ENCODE data around the gene NECAB3. TPM values are rescaled to one million over a fixed set of nuclear protein-coding genes. Genes with fewer than 3 reads are reported as not detected.

The NECAB3 gene
- total and polyA plus RNA-seq, 2 of the 13 experiments (the other 11 are each of a cell fraction or from before 2014, with no cell fraction given), result 61.5 to 65.5 TPM

DNA sequence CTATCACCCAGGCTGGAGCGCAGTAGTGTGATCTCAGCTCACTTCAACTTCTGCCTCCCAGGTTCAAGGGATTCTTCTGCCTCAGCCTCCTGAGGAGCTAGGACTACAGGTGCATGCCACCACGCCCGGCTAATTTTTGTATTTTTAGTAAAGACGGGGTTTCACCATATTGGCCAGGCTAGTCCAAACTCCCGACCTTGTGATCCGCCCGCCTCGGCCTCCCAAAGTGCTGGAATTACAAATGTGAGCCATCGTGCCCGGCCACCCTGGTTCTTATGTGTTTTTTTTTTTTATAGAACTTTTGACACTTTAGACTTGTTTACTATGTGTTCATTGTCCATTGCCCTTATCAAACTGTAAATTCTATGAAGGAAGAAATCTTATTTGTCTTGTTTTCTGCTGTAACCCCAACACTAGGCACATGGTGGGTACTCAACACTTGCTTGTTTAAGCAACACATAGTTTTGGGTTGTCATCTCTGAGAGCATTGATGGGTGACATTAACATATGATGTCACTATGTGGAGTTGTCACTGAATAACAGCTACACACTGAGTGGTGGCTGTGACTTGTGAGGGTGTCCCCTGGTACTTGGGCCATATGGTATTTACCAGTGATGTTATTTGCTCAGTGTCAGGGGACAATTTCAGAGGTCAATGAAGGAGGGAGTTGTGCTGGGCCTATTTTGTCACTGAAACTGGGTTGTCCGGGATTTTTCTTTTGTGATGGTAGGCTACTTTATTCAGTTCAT lies 47.3 kb upstream of the NECAB3 start (continued):
- TF ChIP-seq, protein P1, sequence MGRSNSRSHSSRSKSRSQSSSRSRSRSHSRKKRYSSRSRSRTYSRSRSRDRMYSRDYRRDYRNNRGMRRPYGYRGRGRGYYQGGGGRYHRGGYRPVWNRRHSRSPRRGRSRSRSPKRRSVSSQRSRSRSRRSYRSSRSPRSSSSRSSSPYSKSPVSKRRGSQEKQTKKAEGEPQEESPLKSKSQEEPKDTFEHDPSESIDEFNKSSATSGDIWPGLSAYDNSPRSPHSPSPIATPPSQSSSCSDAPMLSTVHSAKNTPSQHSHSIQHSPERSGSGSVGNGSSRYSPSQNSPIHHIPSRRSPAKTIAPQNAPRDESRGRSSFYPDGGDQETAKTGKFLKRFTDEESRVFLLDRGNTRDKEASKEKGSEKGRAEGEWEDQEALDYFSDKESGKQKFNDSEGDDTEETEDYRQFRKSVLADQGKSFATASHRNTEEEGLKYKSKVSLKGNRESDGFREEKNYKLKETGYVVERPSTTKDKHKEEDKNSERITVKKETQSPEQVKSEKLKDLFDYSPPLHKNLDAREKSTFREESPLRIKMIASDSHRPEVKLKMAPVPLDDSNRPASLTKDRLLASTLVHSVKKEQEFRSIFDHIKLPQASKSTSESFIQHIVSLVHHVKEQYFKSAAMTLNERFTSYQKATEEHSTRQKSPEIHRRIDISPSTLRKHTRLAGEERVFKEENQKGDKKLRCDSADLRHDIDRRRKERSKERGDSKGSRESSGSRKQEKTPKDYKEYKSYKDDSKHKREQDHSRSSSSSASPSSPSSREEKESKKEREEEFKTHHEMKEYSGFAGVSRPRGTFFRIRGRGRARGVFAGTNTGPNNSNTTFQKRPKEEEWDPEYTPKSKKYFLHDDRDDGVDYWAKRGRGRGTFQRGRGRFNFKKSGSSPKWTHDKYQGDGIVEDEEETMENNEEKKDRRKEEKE (IDR thresholded peaks at IDR 0.05), result no peak
- TF ChIP-seq HNRNPK (IDR thresholded peaks at IDR 0.05; ENCODE audit: low read depth, low read length, poor library complexity, severe bottlenecking), result no peak
- TF ChIP-seq, protein P2, sequence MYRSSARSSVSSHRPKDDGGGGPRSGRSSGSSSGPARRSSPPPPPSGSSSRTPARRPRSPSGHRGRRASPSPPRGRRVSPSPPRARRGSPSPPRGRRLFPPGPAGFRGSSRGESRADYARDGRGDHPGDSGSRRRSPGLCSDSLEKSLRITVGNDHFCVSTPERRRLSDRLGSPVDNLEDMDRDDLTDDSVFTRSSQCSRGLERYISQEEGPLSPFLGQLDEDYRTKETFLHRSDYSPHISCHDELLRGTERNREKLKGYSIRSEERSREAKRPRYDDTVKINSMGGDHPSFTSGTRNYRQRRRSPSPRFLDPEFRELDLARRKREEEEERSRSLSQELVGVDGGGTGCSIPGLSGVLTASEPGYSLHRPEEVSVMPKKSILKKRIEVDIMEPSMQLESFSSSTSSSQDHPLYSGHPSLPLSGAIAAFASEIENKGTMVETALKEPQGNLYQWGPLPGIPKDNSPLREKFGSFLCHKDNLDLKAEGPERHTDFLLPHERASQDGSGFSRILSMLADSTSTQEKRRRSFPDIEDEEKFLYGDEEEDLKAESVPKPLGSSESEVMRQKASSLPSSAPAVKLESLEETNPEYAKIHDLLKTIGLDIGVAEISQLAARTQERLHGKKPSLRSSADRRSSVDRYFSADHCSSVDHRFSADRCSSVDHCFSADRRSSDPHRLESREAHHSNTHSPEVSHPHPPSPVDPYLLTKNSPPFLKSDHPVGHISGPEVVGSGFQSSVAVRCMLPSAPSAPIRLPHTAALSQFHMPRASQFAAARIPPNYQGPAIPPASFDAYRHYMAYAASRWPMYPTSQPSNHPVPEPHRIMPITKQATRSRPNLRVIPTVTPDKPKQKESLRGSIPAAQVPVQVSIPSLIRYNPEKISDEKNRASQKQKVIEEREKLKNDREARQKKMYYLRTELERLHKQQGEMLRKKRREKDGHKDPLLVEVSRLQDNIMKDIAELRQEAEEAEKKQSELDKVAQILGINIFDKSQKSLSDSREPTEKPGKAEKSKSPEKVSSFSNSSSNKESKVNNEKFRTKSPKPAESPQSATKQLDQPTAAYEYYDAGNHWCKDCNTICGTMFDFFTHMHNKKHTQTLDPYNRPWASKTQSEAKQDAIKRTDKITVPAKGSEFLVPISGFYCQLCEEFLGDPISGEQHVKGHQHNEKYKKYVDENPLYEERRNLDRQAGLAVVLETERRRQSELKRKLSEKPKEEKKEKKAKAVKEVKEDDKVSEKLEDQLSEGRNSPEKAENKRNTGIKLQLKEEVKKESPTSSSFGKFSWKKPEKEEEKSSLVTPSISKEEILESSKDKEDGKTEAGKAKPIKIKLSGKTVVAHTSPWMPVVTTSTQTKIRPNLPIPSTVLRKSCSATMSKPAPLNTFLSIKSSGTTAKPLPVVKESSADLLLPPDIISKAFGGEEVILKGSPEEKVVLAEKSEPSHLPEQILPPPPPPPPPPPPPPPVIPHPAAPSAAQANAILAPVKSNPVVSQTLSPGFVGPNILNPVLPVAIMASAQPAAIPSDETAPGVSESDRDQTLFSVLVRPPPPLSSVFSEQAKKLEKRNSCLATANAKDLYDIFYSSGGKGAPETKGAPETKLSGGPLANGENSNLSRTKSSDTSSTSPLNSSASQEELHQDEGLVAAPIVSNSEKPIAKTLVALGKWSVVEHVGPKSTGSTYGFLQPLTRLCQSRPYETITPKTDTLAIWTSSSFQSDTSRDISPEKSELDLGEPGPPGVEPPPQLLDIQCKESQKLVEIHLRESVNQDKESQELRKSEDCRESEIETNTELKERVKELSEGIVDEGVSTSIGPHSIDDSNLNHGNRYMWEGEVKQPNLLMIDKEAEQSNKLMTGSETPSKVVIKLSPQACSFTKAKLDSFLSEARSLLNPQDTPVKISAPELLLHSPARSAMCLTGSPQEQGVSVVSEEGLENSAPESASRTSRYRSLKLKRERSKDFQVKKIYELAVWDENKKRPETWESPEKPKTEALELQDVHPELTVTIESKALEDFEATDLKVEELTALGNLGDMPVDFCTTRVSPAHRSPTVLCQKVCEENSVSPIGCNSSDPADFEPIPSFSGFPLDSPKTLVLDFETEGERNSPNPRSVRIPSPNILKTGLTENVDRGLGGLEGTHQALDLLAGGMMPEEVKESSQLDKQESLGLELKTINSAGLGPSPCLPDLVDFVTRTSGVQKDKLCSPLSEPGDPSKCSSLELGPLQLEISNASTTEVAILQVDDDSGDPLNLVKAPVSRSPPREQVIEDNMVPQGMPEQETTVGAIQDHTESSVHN (CRISPR knock-in tag; IDR thresholded peaks at IDR 0.05), result no peak
- TF ChIP-seq FOSL2 (CRISPR knock-in tag; IDR thresholded peaks at IDR 0.05), result no peak
- no peak for TF ChIP-seq NFKBIZ (CRISPR knock-in tag; IDR thresholded peaks at IDR 0.05)
- TF ChIP-seq, protein P3, sequence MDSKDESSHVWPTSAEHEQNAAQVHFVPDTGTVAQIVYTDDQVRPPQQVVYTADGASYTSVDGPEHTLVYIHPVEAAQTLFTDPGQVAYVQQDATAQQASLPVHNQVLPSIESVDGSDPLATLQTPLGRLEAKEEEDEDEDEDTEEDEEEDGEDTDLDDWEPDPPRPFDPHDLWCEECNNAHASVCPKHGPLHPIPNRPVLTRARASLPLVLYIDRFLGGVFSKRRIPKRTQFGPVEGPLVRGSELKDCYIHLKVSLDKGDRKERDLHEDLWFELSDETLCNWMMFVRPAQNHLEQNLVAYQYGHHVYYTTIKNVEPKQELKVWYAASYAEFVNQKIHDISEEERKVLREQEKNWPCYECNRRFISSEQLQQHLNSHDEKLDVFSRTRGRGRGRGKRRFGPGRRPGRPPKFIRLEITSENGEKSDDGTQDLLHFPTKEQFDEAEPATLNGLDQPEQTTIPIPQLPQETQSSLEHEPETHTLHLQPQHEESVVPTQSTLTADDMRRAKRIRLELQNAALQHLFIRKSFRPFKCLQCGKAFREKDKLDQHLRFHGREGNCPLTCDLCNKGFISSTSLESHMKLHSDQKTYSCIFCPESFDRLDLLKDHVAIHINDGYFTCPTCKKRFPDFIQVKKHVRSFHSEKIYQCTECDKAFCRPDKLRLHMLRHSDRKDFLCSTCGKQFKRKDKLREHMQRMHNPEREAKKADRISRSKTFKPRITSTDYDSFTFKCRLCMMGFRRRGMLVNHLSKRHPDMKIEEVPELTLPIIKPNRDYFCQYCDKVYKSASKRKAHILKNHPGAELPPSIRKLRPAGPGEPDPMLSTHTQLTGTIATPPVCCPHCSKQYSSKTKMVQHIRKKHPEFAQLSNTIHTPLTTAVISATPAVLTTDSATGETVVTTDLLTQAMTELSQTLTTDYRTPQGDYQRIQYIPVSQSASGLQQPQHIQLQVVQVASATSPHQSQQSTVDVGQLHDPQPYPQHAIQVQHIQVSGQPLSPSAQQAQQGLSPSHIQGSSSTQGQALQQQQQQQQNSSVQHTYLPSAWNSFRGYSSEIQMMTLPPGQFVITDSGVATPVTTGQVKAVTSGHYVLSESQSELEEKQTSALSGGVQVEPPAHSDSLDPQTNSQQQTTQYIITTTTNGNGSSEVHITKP (CRISPR knock-in tag; IDR thresholded peaks at IDR 0.05; ENCODE audit: low read depth), result peak; percentile 96
- TF ChIP-seq RAD51 (IDR thresholded peaks at IDR 0.05; ENCODE audit: borderline replicate concordance), result no peak
- TF ChIP-seq KDM6A (CRISPR knock-in tag; IDR thresholded peaks at IDR 0.05; ENCODE audit: low read depth), result no peak
- TF ChIP-seq, protein P4, sequence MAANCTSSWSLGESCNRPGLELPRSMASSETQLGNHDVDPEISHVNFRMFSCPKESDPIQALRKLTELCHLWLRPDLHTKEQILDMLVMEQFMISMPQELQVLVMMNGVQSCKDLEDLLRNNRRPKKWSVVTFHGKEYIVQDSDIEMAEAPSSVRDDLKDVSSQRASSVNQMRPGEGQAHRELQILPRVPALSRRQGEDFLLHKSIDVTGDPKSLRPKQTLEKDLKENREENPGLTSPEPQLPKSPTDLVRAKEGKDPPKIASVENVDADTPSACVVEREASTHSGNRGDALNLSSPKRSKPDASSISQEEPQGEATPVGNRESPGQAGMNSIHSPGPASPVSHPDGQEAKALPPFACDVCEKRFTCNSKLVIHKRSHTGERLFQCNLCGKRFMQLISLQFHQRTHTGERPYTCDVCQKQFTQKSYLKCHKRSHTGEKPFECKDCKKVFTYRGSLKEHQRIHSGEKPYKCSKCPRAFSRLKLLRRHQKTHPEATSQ (CRISPR knock-in tag; IDR thresholded peaks at IDR 0.05; ENCODE audit: borderline replicate concordance), result no peak
- TF ChIP-seq, protein P5, sequence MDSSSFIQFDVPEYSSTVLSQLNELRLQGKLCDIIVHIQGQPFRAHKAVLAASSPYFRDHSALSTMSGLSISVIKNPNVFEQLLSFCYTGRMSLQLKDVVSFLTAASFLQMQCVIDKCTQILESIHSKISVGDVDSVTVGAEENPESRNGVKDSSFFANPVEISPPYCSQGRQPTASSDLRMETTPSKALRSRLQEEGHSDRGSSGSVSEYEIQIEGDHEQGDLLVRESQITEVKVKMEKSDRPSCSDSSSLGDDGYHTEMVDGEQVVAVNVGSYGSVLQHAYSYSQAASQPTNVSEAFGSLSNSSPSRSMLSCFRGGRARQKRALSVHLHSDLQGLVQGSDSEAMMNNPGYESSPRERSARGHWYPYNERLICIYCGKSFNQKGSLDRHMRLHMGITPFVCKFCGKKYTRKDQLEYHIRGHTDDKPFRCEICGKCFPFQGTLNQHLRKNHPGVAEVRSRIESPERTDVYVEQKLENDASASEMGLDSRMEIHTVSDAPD (CRISPR knock-in tag; IDR thresholded peaks at IDR 0.05), result no peak
